DOHH2 (cell line): ENCODE data around the gene B3GNT3.
"Not testable (repeated sequence)": the region's sequence is repeated elsewhere in the genome, so short reads cannot be mapped to it uniquely, and the experiment has no call there.

ENCODE experiments used
- H3F3A ChIP-seq: fragments of 200-600 bp; sonication (generic), shearing (Covaris generic); 2 replicates; pipeline ENCODE4 v1.6.0; 2016; ENCODE audit warnings: antibody characterized with exemption, mild to moderate bottlenecking; ENCODE audit not compliant: control insufficient read depth, insufficient read depth
- H3K27ac ChIP-seq: fragments of 200-600 bp; sonication (generic); 2 replicates; pipeline ENCODE4 v1.5.1; 2014; ENCODE audit warnings: low read depth, mild to moderate bottlenecking, low read length, moderate library complexity
- H3K27me3 ChIP-seq: fragments of 200-600 bp; sonication (generic); 2 replicates; pipeline ENCODE4 v1.6.1; 2014; ENCODE audit warnings: mild to moderate bottlenecking, low read length, mixed read lengths; ENCODE audit not compliant: control insufficient read depth
- H3K36me3 ChIP-seq: fragments of 200-600 bp; sonication (generic); 2 replicates; pipeline ENCODE4 v1.6.1; 2014; ENCODE audit warnings: mild to moderate bottlenecking, low read length, moderate library complexity, mixed read lengths; ENCODE audit not compliant: control insufficient read depth
- H3K4me1 ChIP-seq: fragments of 200-600 bp; sonication (generic); 2 replicates; pipeline ENCODE4 v1.6.1; 2014; ENCODE audit warnings: mild to moderate bottlenecking, low read length, mixed read lengths; ENCODE audit not compliant: control insufficient read depth
- H3K4me2 ChIP-seq: fragments of 200-600 bp; sonication (generic); 2 replicates; pipeline ENCODE4 v1.6.0; 2014; ENCODE audit warnings: mild to moderate bottlenecking, low read length, moderate library complexity
- H3K4me3 ChIP-seq: fragments of 200-600 bp; sonication (generic); 2 replicates; pipeline ENCODE4 v1.5.1; 2014; ENCODE audit warnings: mild to moderate bottlenecking, low read length, mixed read lengths
- H3K79me2 ChIP-seq: fragments of 200-600 bp; sonication (generic); 2 replicates; pipeline ENCODE4 v1.6.1; 2014; ENCODE audit warnings: mild to moderate bottlenecking, low read length, mixed read lengths; ENCODE audit not compliant: control insufficient read depth
- H3K9me2 ChIP-seq: fragments of 200-600 bp; sonication (generic); replicated peaks from 2 replicates; pipeline ENCODE4 v1.6.1; 2014; ENCODE audit warnings: mild to moderate bottlenecking, low read length, mixed read lengths; ENCODE audit not compliant: control insufficient read depth
- H3K9me3 ChIP-seq: fragments of 200-600 bp; sonication (generic); 2 replicates; pipeline ENCODE4 v1.6.1; 2014; ENCODE audit warnings: antibody characterized with exemption, low read length, mixed read lengths; ENCODE audit not compliant: control insufficient read depth, insufficient read depth
- H4K20me1 ChIP-seq: fragments of 200-600 bp; sonication (generic); 2 replicates; pipeline ENCODE4 v1.6.0; 2014; ENCODE audit warnings: low read depth, mild to moderate bottlenecking, antibody characterized with exemption, low read length, moderate library complexity; ENCODE audit not compliant: control insufficient read depth, insufficient read depth
- CTCF ChIP-seq: fragments of 200-600 bp; sonication (generic); IDR thresholded peaks from one replicate; pipeline ENCODE4 v1.5.1; 2014; ENCODE audit warnings: antibody characterized with exemption, mild to moderate bottlenecking, low read depth, low read length; ENCODE audit not compliant: poor library complexity, severe bottlenecking
- EZH2phosphoT487 ChIP-seq: fragments of 200-600 bp; sonication (generic); IDR thresholded peaks from 2 replicates; pipeline ENCODE4 v1.6.1; 2017; ENCODE audit warnings: borderline replicate concordance, mild to moderate bottlenecking, antibody characterized with exemption, low read length, moderate library complexity, mixed read lengths

The B3GNT3 gene

GRCh38 chr19:17796013-17796837 lies 1.3 kb downstream of the B3GNT3 start:
- Histone ChIP-seq H3K9me2 (no peaks in the 10 kb centered on the region), H3K4me1 (no peaks in the 10 kb centered on the region), H3F3A (no peaks in the 10 kb centered on the region), H4K20me1 (no peaks in the 10 kb centered on the region), H3K36me3 (no peaks in the 10 kb centered on the region), H3K4me3 (no peak overlapping the region), H3K27ac (no peak overlapping the region), H3K9me3 (no peaks in the 10 kb centered on the region), H3K4me2 (no peak overlapping the region), H3K27me3 (peaks cover 22% of the 10 kb centered on the region), H3K79me2 (no peaks in the 10 kb centered on the region)
- TF ChIP-seq CTCF, result no peak
- TF ChIP-seq EZH2phosphoT487, result no peak

- H3F3A ChIP-seq, result no peaks in the 10 kb centered on the region
Observed at GRCh38 chr19:17796838-17797423, 2.0 kb downstream of the B3GNT3 start.

GRCh38 chr19:17797424-17798201 lies 2.7 kb downstream of the B3GNT3 start:
- Histone ChIP-seq H3K9me2 (no peaks in the 10 kb centered on the region), H3K27me3 (peaks cover 27% of the 10 kb centered on the region), H3K9me3 (no peaks in the 10 kb centered on the region), H3F3A (no peaks in the 10 kb centered on the region), H3K79me2 (no peaks in the 10 kb centered on the region), H3K4me2 (no peak overlapping the region), H4K20me1 (no peaks in the 10 kb centered on the region), H3K4me1 (no peaks in the 10 kb centered on the region), H3K36me3 (no peaks in the 10 kb centered on the region), H3K4me3 (no peak overlapping the region), H3K27ac (no peak overlapping the region)
- TF ChIP-seq EZH2phosphoT487 (no peak), CTCF (no peak)

More at GRCh38 chr19:17796838-17797423, 2.0 kb downstream of the B3GNT3 start:
- Histone ChIP-seq H4K20me1 (no peaks in the 10 kb centered on the region), H3K36me3 (no peaks in the 10 kb centered on the region), H3K4me1 (no peaks in the 10 kb centered on the region), H3K79me2 (no peaks in the 10 kb centered on the region), H3K9me2 (no peaks in the 10 kb centered on the region), H3K27ac (no peak overlapping the region), H3K27me3 (peaks cover 22% of the 10 kb centered on the region), H3K4me3 (no peak overlapping the region), H3K9me3 (no peaks in the 10 kb centered on the region), H3K4me2 (no peak overlapping the region)
- TF ChIP-seq CTCF (no peak), EZH2phosphoT487 (no peak)

GRCh38 chr19:17798599-17798998 lies 3.7 kb downstream of the B3GNT3 start:
- not testable (repeated sequence) for H3K27ac ChIP-seq, H3K9me3 ChIP-seq, H3K4me1 ChIP-seq, H3K4me2 ChIP-seq, H4K20me1 ChIP-seq, H3F3A ChIP-seq, H3K4me3 ChIP-seq, H3K36me3 ChIP-seq, H3K79me2 ChIP-seq, H3K9me2 ChIP-seq
- peaks cover 29% of the 10 kb centered on the region for H3K27me3 ChIP-seq
